Loucy (cell line): ENCODE data around the gene TECRL.

ENCODE experiments used
- EZH2phosphoT487 ChIP-seq: fragments of 200-600 bp; IDR thresholded peaks from 2 replicates; pipeline ENCODE4 v1.6.1; 2018; ENCODE audit warnings: antibody characterized with exemption, mild to moderate bottlenecking, moderate library complexity, borderline replicate concordance
- TF ChIP-seq, protein P1 (sequence below): fragments of 200-600 bp; sonication (generic); conservative IDR thresholded peaks from 2 replicates; pipeline ENCODE4 v1.5.1; 2014; ENCODE audit warnings: mild to moderate bottlenecking, antibody characterized with exemption, low read length

DNA sequence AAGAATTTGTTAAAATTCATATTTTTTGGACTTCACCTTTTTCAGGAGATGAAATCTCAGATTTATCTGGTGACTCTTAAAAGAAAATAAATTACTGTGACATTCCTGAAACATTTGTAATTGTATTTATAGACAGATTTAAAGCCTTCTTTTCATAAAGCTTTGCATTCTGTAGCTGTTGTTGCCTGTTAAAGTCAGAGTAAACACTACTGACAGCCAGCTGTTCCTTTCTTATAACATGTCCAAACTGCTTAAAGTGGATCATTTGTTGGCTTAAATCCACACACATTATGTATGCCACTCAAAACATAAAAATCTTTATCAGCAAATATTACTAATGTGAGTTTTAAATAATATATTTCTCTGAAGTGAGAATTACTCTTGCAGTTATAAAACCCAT lies 157.5 kb downstream of the TECRL start:
- TF ChIP-seq, protein P1, sequence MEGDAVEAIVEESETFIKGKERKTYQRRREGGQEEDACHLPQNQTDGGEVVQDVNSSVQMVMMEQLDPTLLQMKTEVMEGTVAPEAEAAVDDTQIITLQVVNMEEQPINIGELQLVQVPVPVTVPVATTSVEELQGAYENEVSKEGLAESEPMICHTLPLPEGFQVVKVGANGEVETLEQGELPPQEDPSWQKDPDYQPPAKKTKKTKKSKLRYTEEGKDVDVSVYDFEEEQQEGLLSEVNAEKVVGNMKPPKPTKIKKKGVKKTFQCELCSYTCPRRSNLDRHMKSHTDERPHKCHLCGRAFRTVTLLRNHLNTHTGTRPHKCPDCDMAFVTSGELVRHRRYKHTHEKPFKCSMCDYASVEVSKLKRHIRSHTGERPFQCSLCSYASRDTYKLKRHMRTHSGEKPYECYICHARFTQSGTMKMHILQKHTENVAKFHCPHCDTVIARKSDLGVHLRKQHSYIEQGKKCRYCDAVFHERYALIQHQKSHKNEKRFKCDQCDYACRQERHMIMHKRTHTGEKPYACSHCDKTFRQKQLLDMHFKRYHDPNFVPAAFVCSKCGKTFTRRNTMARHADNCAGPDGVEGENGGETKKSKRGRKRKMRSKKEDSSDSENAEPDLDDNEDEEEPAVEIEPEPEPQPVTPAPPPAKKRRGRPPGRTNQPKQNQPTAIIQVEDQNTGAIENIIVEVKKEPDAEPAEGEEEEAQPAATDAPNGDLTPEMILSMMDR = no peak
- TF ChIP-seq EZH2phosphoT487 = no peak
